Measurements from ENCODE around the gene DDI1. TPM values are rescaled to one million over a fixed set of nuclear protein-coding genes. Genes with fewer than 3 reads are reported as not detected.

The DDI1 gene
- total and polyA plus RNA-seq, 3 donors from 2014 or later, result 17.8 to 49.4 (median 41.1) TPM

DNA sequence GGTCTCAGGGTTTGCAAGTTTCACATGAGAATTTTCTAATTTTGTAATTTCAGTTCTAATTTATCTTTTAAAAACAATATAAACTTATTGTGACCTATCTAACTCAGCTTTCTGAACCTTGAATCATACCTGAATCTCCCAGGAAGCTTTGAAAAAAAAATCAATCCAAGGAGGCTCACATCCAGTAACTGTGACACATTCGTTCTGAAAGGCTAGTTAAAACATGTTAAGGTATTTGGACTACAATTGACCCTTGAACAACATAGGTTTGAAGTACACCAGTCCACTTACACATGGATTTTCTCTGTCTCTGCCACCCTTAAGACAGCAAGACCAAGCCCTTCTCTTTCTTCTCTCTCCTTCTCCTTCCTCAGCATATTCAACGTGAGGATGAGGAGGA lies 40.0 kb downstream of the DDI1 start:
- Histone ChIP-seq H3K36me3 (ENCODE audit: low read depth, missing control alignments) (no peaks in the 10 kb centered on the region), H3K9me3 (no peaks in the 10 kb centered on the region), H3K4me3 (no peak overlapping the region), H3K27ac (no peak overlapping the region), H3K4me1 (no peaks in the 10 kb centered on the region), H3K27me3 (no peaks in the 10 kb centered on the region)
- WGBS, 2 donors, result 87 to 98% methylated on average over 2 of the region's 2 CpGs
- DNase-seq, result no peak
- intact Hi-C loops (cut with DNase I; ENCODE audit: low total_unique reads), result no loop called here
- TF ChIP-seq POLR2A (IDR thresholded peaks at IDR 0.05), result no peak
- TF ChIP-seq, protein P1, sequence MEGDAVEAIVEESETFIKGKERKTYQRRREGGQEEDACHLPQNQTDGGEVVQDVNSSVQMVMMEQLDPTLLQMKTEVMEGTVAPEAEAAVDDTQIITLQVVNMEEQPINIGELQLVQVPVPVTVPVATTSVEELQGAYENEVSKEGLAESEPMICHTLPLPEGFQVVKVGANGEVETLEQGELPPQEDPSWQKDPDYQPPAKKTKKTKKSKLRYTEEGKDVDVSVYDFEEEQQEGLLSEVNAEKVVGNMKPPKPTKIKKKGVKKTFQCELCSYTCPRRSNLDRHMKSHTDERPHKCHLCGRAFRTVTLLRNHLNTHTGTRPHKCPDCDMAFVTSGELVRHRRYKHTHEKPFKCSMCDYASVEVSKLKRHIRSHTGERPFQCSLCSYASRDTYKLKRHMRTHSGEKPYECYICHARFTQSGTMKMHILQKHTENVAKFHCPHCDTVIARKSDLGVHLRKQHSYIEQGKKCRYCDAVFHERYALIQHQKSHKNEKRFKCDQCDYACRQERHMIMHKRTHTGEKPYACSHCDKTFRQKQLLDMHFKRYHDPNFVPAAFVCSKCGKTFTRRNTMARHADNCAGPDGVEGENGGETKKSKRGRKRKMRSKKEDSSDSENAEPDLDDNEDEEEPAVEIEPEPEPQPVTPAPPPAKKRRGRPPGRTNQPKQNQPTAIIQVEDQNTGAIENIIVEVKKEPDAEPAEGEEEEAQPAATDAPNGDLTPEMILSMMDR (IDR thresholded peaks at IDR 0.05), result no peak

DNA sequence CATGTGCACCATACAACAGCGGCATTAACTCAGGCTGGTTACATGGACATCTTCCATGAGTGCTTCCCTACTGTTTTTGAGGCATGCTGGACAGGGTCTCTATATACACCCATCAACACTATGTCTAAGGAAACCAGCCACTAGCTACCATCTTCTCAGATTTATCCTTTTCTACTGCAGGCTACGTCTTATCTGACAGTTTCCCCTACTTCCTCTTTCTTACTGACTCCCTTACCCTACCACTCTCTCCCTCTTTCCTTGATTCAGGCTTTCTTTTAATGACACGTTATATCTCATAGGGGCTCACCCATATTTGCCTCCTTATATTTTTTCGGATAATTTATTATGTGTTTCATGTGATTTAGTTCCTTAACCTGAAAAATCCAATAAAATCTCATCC lies 41.8 kb downstream of the DDI1 start:
- no peaks in the 10 kb centered on the region for H3K9me3 ChIP-seq
- H3K27ac ChIP-seq, result no peak overlapping the region
- no peak overlapping the region for H3K4me3 ChIP-seq
- no peaks in the 10 kb centered on the region for H3K27me3 ChIP-seq
- no peak for DNase-seq
- TF ChIP-seq POLR2A (IDR thresholded peaks at IDR 0.05), result no peak
- no peaks in the 10 kb centered on the region for H3K36me3 ChIP-seq (ENCODE audit: low read depth, missing control alignments)
- intact Hi-C loops (cut with DNase I; ENCODE audit: low total_unique reads), result no loop called here
- WGBS, 2 donors, result 82 to 83% methylated on average over 4 of the region's 4 CpGs
- H3K4me1 ChIP-seq, result no peaks in the 10 kb centered on the region

DNA sequence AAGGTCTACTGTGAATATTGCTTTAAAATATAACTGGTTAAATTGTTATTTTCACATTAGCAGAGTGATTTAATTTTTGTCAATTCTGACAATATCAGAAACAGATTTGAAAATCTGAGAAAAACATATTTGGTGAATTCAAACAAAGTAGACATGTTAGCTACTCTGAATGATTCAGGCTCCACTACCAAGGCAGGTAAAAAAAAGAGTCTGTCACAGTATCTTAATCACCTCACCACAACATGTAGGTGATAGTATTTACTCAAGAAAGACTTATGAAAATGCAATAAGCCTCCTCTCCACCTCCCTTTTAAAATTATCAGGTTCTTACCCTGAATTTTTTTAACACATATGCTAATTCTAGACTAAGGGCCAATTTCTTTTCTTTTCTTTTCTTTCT lies 42.6 kb downstream of the DDI1 start:
- Histone ChIP-seq H3K27me3 (no peaks in the 10 kb centered on the region), H3K4me3 (no peak overlapping the region), H3K36me3 (ENCODE audit: low read depth, missing control alignments) (no peaks in the 10 kb centered on the region), H3K9me3 (no peaks in the 10 kb centered on the region), H3K27ac (no peak overlapping the region), H3K4me1 (no peaks in the 10 kb centered on the region)
- TF ChIP-seq, protein P1 (IDR thresholded peaks at IDR 0.05), result no peak
- TF ChIP-seq POLR2A (IDR thresholded peaks at IDR 0.05), result no peak
- DNase-seq, result no peak
- intact Hi-C loops (cut with DNase I; ENCODE audit: low total_unique reads), result no loop called here

DNA sequence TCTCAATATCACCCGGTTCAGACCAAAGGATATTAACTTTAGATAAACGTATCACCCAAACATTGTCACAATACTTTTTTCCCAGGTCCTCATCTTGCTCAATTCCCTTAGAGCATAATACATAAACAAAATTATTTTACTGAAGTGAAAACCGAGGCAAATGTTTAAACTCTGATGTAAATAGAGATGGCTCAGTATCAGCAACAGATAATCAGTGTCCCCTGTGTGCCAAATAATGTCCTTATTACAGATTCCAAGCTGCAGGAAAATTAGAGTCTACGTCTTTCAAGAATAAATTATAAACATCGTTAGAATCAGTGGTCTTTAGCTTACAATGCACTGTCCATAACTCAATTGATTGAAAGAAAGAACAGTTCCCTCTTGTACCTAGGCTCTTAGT lies 50.2 kb downstream of the DDI1 start:
- Histone ChIP-seq H3K4me1 (no peaks in the 10 kb centered on the region), H3K27me3 (no peaks in the 10 kb centered on the region), H3K27ac (no peak overlapping the region), H3K9me3 (no peaks in the 10 kb centered on the region), H3K36me3 (ENCODE audit: low read depth, missing control alignments) (no peaks in the 10 kb centered on the region), H3K4me3 (no peak overlapping the region)
- 80 to 81% methylated on average over 5 of the region's 5 CpGs for WGBS, 2 donors
- DNase-seq, result no peak
- intact Hi-C loops (cut with DNase I; ENCODE audit: low total_unique reads), result no loop called here
- TF ChIP-seq POLR2A (IDR thresholded peaks at IDR 0.05), result no peak
- TF ChIP-seq, protein P1 (IDR thresholded peaks at IDR 0.05), result no peak

Other genes starting within 250 kb of the DDI1 start
- gene PDGFD, start 127.5 kb downstream of the DDI1 start, total RNA-seq, result 1 to 10 TPM; 8.0 to 8.1 TPM
- gene PDGFD, start 127.5 kb downstream of the DDI1 start, polyA plus RNA-seq (ENCODE audit: insufficient read depth, low read depth, low replicate concordance), result 6.0 TPM

Data from testis (tissue), 3 donors.